NCI-H2081 (cell line): ENCODE results near the gene TIMM10B.

Experiments
- DNase-seq, 2 experiments: peaks; one replicate each; lab custom pipeline; 2025; lab: John Stamatoyannopoulos, UW

Gene TIMM10B

GRCh38 chr11:6472934-6473333, 8.4 kb upstream of the TIMM10B start:
- DNase-seq = no peak

DNA sequence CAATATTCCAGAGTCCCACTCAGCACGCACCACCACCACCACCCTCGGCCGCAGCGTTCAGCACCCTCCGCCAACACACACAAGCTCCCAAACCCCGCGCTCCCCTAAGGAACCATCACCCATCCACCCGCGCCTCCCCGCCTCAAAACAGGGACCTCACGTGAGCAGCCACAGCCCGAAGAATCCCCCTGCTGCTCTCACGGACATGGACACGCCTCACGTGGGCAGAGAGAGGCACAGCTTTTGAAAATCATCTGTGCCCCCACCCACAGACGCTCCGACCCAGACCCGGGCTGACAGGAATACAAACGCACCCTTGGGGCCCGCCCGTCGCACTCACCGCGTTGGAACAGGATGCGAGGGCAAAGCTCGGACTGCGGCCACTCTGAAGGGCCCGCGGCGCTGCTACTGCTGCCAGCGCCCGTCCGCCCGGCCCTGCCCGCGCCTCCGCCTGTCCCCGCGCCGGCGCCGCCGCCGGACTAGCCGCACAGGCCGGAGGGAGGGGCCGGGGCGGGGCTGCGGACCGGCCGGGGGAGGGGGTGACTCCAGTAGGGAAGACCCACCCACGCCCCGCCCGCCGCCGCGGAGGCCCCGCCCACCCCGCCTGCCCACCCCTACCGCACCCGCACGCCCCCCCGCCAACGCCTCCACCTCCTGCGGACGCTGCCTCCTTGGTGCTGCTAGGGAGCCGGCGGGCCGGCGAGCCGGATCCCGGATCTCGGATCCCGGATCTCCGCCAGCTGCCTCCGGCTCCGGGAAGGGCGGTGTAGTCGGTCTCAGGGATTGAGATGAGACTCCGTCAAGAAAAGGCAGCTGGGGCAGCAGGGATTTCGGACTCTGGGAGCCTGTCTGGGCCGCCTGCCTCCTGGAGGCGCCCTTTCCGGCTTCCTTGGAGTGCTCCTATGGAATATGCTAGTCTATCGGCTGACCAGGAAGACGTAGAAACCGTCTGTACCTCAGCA, 7.6 kb upstream of the TIMM10B start, which contains the start of gene TRIM3:
TRIM3 (minus strand) TSS at position 491 of the 962 bp plus-strand sequence. CDS start 8,246 bp downstream, outside the sequence.
- DNase-seq = peak; percentile 85 to 91

- no peak for DNase-seq
Measured at GRCh38 chr11:6474413-6474792, 6.9 kb upstream of the TIMM10B start.

GRCh38 chr11:6474806-6475500, 6.3 kb upstream of the TIMM10B start:
- DNase-seq = no peak

GRCh38 chr11:6475936-6476335, 5.4 kb upstream of the TIMM10B start:
- DNase-seq = peak in 1 of 2 experiments; percentile 38

- DNase-seq = no peak
Measured at GRCh38 chr11:6476571-6476970, 4.7 kb upstream of the TIMM10B start.

- DNase-seq = no peak
Measured at GRCh38 chr11:6480299-6480914, 894 bp upstream of the TIMM10B start.

DNA sequence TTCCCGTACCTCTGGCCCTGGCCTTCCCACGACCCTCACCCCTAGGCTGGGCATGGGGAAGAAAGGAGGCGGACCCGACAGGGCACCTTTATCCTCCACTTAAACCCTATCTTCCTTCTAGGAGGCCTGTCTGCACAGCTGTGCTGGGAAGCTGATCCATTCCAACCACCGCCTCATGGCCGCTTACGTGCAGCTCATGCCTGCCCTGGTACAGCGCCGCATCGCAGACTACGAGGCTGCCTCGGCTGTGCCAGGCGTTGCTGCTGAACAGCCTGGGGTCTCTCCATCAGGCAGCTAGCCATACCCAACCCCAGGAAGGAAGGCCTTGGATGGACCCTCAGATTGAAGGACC, 599 bp downstream of the TIMM10B start:
- DNase-seq = no peak

- no peak for DNase-seq
Measured at GRCh38 chr11:6482441-6482840, 1.1 kb downstream of the TIMM10B start.

- no peak for DNase-seq
Measured at GRCh38 chr11:6483015-6483414, 1.7 kb downstream of the TIMM10B start.

- no peak for DNase-seq
Measured at GRCh38 chr11:6485661-6486060, 4.4 kb downstream of the TIMM10B start.

DNA sequence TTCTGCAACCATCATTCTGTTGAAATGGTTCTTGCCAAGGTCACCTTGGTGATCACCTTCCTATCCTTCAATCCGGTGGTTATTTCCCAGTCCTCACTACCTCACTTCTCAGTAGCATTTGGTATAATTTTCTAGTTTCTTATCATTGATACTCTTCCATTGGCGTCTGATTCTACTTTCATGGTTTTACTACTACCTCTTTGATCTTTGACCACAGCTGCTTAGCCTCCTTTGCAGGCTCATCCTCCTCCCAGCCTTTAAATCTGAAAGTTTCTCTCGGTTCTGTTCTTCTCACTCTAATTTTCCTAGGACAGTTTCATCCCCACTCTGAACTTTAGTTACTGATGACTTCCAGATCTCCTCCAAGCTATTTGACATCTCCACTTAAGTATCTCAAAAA, 5.0 kb downstream of the TIMM10B start:
- DNase-seq = no peak

- DNase-seq = no peak
Measured at GRCh38 chr11:6486938-6487337, 5.6 kb downstream of the TIMM10B start.

GRCh38 chr11:6488342-6488741, 7.0 kb downstream of the TIMM10B start:
- DNase-seq = no peak

- no peak for DNase-seq
Measured at GRCh38 chr11:6488821-6489220, 7.5 kb downstream of the TIMM10B start.

DNA sequence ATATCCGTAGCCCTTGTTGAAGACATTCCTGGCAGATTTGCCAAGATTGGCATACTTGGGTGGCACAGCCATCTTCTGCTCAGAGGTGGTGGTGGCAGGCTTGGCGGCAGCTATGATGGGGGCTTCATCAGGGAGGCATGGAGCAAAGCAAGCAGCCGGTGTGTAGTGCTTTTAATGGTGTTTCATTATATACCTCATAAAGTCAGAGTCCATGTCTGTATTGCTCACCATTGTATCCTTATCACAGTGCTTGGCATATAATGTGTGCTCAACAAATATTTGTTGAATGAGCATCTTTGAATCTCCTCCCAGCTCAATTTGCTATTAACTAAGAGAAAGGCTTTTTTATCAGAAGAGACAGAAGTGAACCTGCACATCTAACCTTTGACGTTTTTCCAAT, 8.0 kb downstream of the TIMM10B start:
- no peak for DNase-seq

DNA sequence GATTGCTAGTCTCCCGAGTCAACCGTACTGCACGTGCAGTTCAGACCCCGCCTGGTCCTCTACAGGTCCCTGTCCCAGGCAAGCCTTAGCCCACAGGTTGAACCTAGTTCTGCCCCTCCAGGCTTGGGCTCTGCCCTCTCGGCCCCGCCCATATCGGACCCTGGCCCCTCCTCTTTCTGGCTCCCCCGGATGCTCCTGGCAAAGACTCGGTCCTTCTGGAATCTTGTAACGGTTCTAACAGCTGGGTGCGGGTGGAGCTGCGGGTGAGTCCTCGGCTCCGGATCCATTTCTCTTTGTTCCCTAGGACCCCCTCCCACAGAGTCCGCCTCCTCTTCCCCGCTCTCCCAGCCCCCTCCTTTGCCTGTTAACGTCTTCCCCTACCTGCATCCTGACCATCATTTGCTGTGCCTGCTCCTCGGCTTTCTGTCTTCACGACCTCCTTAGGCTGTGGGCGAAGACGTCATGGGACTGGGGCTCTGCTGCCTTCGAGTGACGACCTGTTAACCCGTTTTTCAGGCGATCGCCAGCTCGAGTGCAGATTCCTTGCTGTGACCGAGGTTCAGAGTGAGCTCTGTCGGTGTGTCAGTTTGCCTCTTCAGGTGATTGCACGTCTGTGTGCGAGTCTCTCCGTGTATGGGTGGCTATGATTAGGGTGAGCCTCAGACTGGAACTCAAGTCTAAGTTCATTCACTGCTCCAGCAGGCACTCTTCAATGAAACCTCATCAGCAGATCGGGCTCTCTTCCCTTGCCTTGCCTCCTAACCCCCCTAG, 16.0 kb downstream of the TIMM10B start, which contains the start of gene DNHD1:
DNHD1 (plus strand) TSS at position 212 of the 771 bp plus-strand sequence. CDS start 936 bp downstream, outside the sequence.
- DNase-seq = no peak

GRCh38 chr11:6498121-6498520, 16.8 kb downstream of the TIMM10B start:
- DNase-seq = no peak

DNA sequence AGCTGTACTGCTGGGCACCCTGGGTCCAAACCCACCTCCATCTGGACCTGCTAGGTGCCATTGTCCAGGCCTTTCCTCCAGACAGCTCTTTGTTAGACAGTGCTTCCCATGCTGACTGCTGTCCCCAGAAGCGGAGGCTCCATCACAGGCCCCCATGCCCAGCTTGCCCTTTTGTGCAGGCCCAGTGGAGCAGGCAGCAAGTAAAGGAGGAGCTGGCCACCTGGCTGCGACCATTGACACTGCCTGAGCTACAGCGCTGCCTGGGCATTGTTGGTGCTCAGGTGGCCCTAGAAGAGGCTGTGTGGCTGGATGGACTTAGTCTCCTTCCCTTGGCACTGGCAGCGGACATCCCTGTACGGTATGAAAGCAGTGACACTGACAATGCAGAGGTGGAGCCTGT, 17.2 kb downstream of the TIMM10B start:
- DNase-seq = no peak

DNA sequence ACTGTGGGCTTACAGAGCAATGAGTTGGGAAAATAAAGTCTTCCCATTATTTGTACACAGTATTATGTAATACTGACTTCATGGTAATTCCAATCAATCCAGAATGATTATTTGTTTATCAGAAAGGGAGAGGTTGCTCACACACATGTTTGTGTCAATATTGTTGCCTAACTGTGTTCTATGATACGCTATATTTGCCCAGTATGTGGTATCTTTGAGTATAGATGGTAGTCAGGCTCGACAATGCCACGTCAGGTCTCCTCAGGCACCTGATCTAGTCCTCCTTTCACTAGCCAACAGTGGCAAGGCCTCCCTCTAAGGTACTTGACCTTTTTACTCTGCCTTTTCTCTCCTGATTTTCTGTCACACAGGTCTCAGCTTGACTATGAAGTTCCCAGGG, 21.1 kb downstream of the TIMM10B start:
- no peak for DNase-seq

DNA sequence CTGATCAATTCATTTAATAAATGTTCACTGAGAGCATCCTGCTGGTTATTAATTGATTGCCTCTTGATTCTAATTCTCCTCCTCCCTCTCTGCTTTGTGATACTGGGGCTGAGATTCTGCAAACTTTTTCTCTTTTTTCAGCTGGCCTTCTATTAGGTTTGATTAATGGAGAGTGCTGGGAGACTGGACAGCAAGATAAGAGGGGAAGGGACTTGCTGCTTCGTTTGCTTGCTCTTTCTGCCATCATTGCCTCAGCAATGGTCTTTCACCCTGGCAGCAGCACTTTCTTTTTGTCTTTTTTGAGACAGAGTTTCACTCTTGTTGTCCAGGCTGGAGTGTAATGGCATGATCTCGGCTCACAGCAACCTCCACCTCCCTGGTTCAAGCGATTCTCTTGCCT, 22.9 kb downstream of the TIMM10B start:
- DNase-seq = no peak
